WTC11 (cell line): ENCODE measurements around the gene HCFC1.

Experiments used
- FOXJ3 ChIP-seq: sonication (generic); formaldehyde crosslinking; IDR thresholded peaks from 2 replicates; pipeline ENCODE4 v1.9.0; 2021; ENCODE audit warnings: missing genetic modification reagents, mild to moderate bottlenecking, borderline replicate concordance
- JUN ChIP-seq: sonication (generic); formaldehyde crosslinking; IDR thresholded peaks from 2 replicates; pipeline ENCODE4 v1.8.0; 2023; ENCODE audit warnings: mild to moderate bottlenecking, missing genetic modification reagents
- ZNF138 ChIP-seq: sonication (generic); formaldehyde crosslinking; conservative IDR thresholded peaks from 2 replicates; pipeline ENCODE4 v1.8.1; 2022; ENCODE audit warnings: mild to moderate bottlenecking, moderate library complexity, missing genetic modification reagents
- ZNF263 ChIP-seq: sonication (generic); formaldehyde crosslinking; IDR thresholded peaks from 2 replicates; pipeline ENCODE4 v1.8.1; 2022; ENCODE audit warnings: low read depth, mild to moderate bottlenecking, moderate library complexity, missing genetic modification reagents
- TF ChIP-seq, protein P1 (sequence below): fragments of 200-600 bp; IDR thresholded peaks from 2 replicates; pipeline ENCODE4 v1.8.0; 2022; ENCODE audit warnings: antibody characterized with exemption
- TF ChIP-seq, protein P2 (sequence below): sonication (generic); formaldehyde crosslinking; IDR thresholded peaks from 2 replicates; pipeline ENCODE4 v1.8.1; 2023; ENCODE audit warnings: mild to moderate bottlenecking, missing genetic modification reagents
- TF ChIP-seq, protein P3 (sequence below): sonication (generic); formaldehyde crosslinking; IDR thresholded peaks from 2 replicates; pipeline ENCODE4 v1.8.0; 2022; ENCODE audit warnings: mild to moderate bottlenecking, missing genetic modification reagents
- TF ChIP-seq, protein P4 (sequence below): sonication (generic); formaldehyde crosslinking; conservative IDR thresholded peaks from 2 replicates; pipeline ENCODE4 v1.8.1; 2022; ENCODE audit warnings: mild to moderate bottlenecking, missing genetic modification reagents
- TF ChIP-seq, protein P5 (sequence below): sonication (generic); formaldehyde crosslinking; IDR thresholded peaks from 2 replicates; pipeline ENCODE4 v1.8.1; 2022; ENCODE audit warnings: low read depth, missing genetic modification reagents, borderline replicate concordance
- TF ChIP-seq, protein P6 (sequence below): sonication (generic); formaldehyde crosslinking; IDR thresholded peaks from 2 replicates; pipeline ENCODE4 v1.8.1; 2022; ENCODE audit warnings: mild to moderate bottlenecking, missing genetic modification reagents, moderate library complexity, borderline replicate concordance

DNA sequence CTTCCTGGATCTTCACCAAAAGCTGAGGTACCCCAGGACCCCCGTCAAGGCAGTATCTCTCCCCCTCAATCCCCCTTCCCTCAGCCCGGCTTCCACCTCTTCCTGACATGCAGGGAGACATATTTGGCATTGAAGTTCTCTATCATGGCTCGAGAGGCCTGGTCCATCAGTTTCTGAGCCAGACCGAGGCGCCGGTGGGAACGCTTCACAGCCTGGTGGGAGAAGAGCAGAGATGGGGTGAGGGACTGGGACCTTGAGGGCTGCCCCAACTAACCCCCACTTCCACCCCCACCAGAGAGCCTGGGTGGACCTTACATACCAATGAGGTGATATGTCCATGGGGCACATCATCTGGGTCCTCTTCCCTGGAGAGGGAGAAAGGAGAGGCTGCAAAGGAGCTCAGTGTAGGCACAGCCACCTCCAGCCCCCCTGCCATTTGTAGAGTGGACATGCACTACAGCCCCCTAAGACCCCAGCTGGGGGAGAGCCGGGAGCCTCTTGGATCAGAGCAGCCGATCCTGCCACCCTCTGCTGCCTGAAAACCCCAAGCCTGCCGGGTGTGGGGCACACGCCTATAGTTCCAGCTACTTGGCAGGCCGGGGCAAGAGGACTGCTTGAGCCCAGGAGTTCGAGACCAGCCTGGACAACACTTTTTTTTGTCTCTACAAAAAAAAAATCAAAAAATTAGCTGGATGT is 39.2 kb downstream of the HCFC1 start:
- TF ChIP-seq, protein P1, sequence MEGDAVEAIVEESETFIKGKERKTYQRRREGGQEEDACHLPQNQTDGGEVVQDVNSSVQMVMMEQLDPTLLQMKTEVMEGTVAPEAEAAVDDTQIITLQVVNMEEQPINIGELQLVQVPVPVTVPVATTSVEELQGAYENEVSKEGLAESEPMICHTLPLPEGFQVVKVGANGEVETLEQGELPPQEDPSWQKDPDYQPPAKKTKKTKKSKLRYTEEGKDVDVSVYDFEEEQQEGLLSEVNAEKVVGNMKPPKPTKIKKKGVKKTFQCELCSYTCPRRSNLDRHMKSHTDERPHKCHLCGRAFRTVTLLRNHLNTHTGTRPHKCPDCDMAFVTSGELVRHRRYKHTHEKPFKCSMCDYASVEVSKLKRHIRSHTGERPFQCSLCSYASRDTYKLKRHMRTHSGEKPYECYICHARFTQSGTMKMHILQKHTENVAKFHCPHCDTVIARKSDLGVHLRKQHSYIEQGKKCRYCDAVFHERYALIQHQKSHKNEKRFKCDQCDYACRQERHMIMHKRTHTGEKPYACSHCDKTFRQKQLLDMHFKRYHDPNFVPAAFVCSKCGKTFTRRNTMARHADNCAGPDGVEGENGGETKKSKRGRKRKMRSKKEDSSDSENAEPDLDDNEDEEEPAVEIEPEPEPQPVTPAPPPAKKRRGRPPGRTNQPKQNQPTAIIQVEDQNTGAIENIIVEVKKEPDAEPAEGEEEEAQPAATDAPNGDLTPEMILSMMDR = no peak
- no peak for TF ChIP-seq ZNF263
- TF ChIP-seq, protein P2, sequence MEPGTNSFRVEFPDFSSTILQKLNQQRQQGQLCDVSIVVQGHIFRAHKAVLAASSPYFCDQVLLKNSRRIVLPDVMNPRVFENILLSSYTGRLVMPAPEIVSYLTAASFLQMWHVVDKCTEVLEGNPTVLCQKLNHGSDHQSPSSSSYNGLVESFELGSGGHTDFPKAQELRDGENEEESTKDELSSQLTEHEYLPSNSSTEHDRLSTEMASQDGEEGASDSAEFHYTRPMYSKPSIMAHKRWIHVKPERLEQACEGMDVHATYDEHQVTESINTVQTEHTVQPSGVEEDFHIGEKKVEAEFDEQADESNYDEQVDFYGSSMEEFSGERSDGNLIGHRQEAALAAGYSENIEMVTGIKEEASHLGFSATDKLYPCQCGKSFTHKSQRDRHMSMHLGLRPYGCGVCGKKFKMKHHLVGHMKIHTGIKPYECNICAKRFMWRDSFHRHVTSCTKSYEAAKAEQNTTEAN (CRISPR knock-in tag) = no peak
- TF ChIP-seq, protein P3, sequence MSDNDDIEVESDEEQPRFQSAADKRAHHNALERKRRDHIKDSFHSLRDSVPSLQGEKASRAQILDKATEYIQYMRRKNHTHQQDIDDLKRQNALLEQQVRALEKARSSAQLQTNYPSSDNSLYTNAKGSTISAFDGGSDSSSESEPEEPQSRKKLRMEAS (CRISPR knock-in tag) = no peak
- TF ChIP-seq, protein P4, sequence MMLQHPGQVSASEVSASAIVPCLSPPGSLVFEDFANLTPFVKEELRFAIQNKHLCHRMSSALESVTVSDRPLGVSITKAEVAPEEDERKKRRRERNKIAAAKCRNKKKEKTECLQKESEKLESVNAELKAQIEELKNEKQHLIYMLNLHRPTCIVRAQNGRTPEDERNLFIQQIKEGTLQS (CRISPR knock-in tag) = no peak
- TF ChIP-seq FOXJ3 (CRISPR knock-in tag) = no peak
- TF ChIP-seq, protein P5, sequence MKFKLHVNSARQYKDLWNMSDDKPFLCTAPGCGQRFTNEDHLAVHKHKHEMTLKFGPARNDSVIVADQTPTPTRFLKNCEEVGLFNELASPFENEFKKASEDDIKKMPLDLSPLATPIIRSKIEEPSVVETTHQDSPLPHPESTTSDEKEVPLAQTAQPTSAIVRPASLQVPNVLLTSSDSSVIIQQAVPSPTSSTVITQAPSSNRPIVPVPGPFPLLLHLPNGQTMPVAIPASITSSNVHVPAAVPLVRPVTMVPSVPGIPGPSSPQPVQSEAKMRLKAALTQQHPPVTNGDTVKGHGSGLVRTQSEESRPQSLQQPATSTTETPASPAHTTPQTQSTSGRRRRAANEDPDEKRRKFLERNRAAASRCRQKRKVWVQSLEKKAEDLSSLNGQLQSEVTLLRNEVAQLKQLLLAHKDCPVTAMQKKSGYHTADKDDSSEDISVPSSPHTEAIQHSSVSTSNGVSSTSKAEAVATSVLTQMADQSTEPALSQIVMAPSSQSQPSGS (CRISPR knock-in tag) = no peak
- no peak for TF ChIP-seq JUN (CRISPR knock-in tag)
- TF ChIP-seq, protein P6, sequence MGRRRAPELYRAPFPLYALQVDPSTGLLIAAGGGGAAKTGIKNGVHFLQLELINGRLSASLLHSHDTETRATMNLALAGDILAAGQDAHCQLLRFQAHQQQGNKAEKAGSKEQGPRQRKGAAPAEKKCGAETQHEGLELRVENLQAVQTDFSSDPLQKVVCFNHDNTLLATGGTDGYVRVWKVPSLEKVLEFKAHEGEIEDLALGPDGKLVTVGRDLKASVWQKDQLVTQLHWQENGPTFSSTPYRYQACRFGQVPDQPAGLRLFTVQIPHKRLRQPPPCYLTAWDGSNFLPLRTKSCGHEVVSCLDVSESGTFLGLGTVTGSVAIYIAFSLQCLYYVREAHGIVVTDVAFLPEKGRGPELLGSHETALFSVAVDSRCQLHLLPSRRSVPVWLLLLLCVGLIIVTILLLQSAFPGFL (CRISPR knock-in tag) = no peak
- TF ChIP-seq ZNF138 = no peak
